ENCODE data around the gene ZCCHC10.

ZCCHC10 gene

GRCh38 chr5:132952829-132953228 is 73.5 kb downstream of the ZCCHC10 start:
- no peaks in the 10 kb centered on the region; the same call in 1 of the 2 replicates for H3K9me3 ChIP-seq (ENCODE audit: control insufficient read depth, insufficient read depth, low read depth, low read length)

DNA sequence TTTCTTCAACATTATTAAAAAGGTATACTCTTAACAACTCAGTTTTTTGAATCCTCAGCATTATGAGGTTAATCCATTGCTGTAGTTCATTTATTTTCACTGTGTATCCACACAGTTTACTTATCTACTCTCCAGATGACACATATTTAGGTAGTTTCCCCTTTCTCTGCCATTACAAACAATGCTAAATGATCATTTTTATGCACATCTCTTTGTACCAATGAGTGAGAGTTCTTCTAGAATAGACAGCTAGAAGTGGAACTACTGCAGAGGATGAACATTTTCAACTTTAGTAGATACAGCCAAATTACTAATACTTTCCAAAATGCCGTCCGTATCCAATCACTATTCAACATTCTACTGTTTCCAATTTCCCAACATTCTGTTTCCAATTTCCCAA is 74.5 kb downstream of the ZCCHC10 start:
- Histone ChIP-seq H3K36me3 (ENCODE audit: control insufficient read depth, insufficient read depth, low read length) (peaks cover 19% of the 10 kb centered on the region), H3K4me3 (ENCODE audit: low read depth, low read length) (no peak overlapping the region), H3K27me3 (ENCODE audit: control insufficient read depth, insufficient read depth, low read length) (no peaks in the 10 kb centered on the region), H3K9ac (ENCODE audit: low read length) (no peak overlapping the region), H3K4me1 (ENCODE audit: control insufficient read depth, insufficient read depth, low read length) (no peaks in the 10 kb centered on the region), H3K27ac (ENCODE audit: low read depth, low read length) (no peak overlapping the region), H3K9me3 (ENCODE audit: control insufficient read depth, insufficient read depth, low read depth, low read length) (no peaks in the 10 kb centered on the region; the same call in 1 of the 2 replicates)

More at GRCh38 chr5:132952829-132953228, 73.5 kb downstream of the ZCCHC10 start:
- Histone ChIP-seq H3K9ac (ENCODE audit: low read length) (no peak overlapping the region), H3K36me3 (ENCODE audit: control insufficient read depth, insufficient read depth, low read length) (peaks cover 19% of the 10 kb centered on the region), H3K27me3 (ENCODE audit: control insufficient read depth, insufficient read depth, low read length) (no peaks in the 10 kb centered on the region), H3K27ac (ENCODE audit: low read depth, low read length) (no peak overlapping the region), H3K4me3 (ENCODE audit: low read depth, low read length) (no peak overlapping the region), H3K4me1 (ENCODE audit: control insufficient read depth, insufficient read depth, low read length) (no peaks in the 10 kb centered on the region)

DNA sequence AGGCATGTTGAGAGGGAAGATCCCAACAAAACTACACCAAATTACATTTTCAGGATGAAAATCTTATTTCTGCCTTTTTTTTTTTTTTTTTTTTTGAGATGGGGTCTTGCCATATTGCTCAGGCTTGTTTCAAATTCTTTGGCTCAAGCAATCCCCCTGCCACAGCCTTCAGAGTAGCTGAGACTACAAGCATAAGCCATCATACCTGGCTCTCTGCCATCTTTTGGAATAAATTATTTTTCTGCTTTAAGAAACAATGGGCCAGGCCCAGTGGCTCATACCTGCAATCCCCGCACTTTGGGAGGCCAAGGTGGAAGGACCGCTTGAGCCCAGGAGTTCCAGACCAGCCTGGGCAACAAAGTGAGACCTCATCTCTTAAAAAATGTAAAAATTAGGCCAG is 77.2 kb downstream of the ZCCHC10 start:
- Histone ChIP-seq H3K27me3 (ENCODE audit: control insufficient read depth, insufficient read depth, low read length) (no peaks in the 10 kb centered on the region), H3K27ac (ENCODE audit: low read depth, low read length) (no peak overlapping the region), H3K4me3 (ENCODE audit: low read depth, low read length) (no peak overlapping the region), H3K9me3 (ENCODE audit: control insufficient read depth, insufficient read depth, low read depth, low read length) (no peaks in the 10 kb centered on the region), H3K4me1 (ENCODE audit: control insufficient read depth, insufficient read depth, low read length) (no peaks in the 10 kb centered on the region), H3K9ac (ENCODE audit: low read length) (no peak overlapping the region), H3K36me3 (ENCODE audit: control insufficient read depth, insufficient read depth, low read length) (peaks cover 10% of the 10 kb centered on the region)

DNA sequence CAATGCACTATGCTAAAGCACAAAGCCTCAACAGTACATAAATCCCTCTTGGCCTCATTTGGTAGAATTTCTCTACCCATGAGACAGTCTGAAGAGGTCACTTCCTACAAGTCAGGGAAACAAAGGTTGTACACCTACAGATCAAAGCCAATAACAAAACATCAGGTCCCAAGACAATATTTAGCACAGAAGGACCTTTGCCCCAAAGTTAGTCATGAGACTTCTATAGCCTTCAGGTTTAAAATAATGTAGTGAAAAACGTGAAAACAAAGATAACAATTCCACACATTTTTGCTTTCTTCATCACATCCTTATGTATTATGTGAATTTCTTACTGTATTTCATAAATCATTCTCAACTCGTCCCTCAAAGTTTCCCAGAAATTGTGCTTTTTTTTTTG is 78.7 kb downstream of the ZCCHC10 start:
- Histone ChIP-seq H3K27me3 (ENCODE audit: control insufficient read depth, insufficient read depth, low read length) (no peaks in the 10 kb centered on the region), H3K9ac (ENCODE audit: low read length) (no peak overlapping the region), H3K4me1 (ENCODE audit: control insufficient read depth, insufficient read depth, low read length) (no peaks in the 10 kb centered on the region), H3K36me3 (ENCODE audit: control insufficient read depth, insufficient read depth, low read length) (peaks cover 18% of the 10 kb centered on the region), H3K27ac (ENCODE audit: low read depth, low read length) (no peak overlapping the region), H3K9me3 (ENCODE audit: control insufficient read depth, insufficient read depth, low read depth, low read length) (no peaks in the 10 kb centered on the region), H3K4me3 (ENCODE audit: low read depth, low read length) (no peak overlapping the region)
